ENCODE results near the gene CWC27. TPM values are rescaled to one million over a fixed set of nuclear protein-coding genes. Genes with fewer than 3 reads are reported as not detected.

CWC27 gene
- total RNA-seq, 1 experiment from 2014 or later: 12.6 TPM

DNA sequence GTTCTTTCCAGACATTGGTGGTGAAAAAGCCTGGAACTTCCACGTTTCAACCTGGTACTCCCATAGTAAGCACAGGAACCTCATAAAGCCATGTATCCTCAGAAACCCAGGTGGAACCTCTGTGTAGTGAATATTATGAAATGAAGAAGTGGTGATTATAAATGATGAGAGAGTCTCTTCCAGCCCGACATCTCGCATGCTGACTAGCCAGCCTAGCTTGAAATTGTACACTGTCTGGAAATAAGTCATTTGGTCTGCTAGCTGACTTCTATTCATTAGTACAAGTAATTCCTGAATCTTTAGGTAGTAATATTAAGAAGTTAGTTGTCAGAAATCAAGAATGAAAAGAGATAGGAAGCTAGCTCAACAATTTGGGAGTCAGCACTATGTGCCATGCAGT is 203.3 kb downstream of the CWC27 start:
- H3F3A ChIP-seq (ENCODE audit: low read length, unreplicated experiment): no peaks in the 10 kb centered on the region
- TF ChIP-seq EZH2 (IDR thresholded peaks at IDR 0.05; ENCODE audit: low read length, unreplicated experiment) (no peak), EZH2phosphoT487 (IDR thresholded peaks at IDR 0.05; ENCODE audit: borderline replicate concordance, low read length) (no peak)
- TF ChIP-seq, protein P1, sequence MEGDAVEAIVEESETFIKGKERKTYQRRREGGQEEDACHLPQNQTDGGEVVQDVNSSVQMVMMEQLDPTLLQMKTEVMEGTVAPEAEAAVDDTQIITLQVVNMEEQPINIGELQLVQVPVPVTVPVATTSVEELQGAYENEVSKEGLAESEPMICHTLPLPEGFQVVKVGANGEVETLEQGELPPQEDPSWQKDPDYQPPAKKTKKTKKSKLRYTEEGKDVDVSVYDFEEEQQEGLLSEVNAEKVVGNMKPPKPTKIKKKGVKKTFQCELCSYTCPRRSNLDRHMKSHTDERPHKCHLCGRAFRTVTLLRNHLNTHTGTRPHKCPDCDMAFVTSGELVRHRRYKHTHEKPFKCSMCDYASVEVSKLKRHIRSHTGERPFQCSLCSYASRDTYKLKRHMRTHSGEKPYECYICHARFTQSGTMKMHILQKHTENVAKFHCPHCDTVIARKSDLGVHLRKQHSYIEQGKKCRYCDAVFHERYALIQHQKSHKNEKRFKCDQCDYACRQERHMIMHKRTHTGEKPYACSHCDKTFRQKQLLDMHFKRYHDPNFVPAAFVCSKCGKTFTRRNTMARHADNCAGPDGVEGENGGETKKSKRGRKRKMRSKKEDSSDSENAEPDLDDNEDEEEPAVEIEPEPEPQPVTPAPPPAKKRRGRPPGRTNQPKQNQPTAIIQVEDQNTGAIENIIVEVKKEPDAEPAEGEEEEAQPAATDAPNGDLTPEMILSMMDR (conservative IDR thresholded peaks at IDR 0.05; ENCODE audit: low read depth, low read length): no peak
- no peak overlapping the region for H2AFZ ChIP-seq (ENCODE audit: low read length)
- POLR2A ChIA-PET (ENCODE audit: unreplicated experiment): no interaction called here
- H3K27me3 ChIP-seq (ENCODE audit: low read length): no peaks in the 10 kb centered on the region
- no peaks in the 10 kb centered on the region for H3K4me1 ChIP-seq (ENCODE audit: insufficient read depth, low read length)
- H3K4me3 ChIP-seq (ENCODE audit: low read length): no peak overlapping the region
- intact Hi-C loops (cut with micrococcal nuclease): no loop called here
- H3K9ac ChIP-seq (ENCODE audit: low read length): no peak overlapping the region
- BruUV-seq (replicated peaks): no TSS peak
- no peaks in the 10 kb centered on the region for H3K9me2 ChIP-seq (replicated peaks; ENCODE audit: low read length)
- no peaks in the 10 kb centered on the region for H3K9me3 ChIP-seq (ENCODE audit: low read length)
- no peak for DNase-seq
- CTCF ChIA-PET: no interaction called here
- no peaks in the 10 kb centered on the region for H3K79me2 ChIP-seq (ENCODE audit: low read length)
- no peak for ATAC-seq
- H4K20me1 ChIP-seq (ENCODE audit: low read length): no peaks in the 10 kb centered on the region
- no peak overlapping the region for H3K4me2 ChIP-seq (ENCODE audit: low read length)
- H3K27ac ChIP-seq (ENCODE audit: low read length): no peak overlapping the region
- no peaks in the 10 kb centered on the region for H3K36me3 ChIP-seq (ENCODE audit: low read depth, low read length)

- POLR2A ChIA-PET (ENCODE audit: unreplicated experiment): no interaction called here
- H4K20me1 ChIP-seq (ENCODE audit: low read length): no peaks in the 10 kb centered on the region
- H2AFZ ChIP-seq (ENCODE audit: low read length): no peak overlapping the region
- H3K4me2 ChIP-seq (ENCODE audit: low read length): no peak overlapping the region
- CTCF ChIA-PET: no interaction called here
- H3K36me3 ChIP-seq (ENCODE audit: low read depth, low read length): no peaks in the 10 kb centered on the region
- H3K9me2 ChIP-seq (replicated peaks; ENCODE audit: low read length): no peaks in the 10 kb centered on the region
- H3K27ac ChIP-seq (ENCODE audit: low read length): no peak overlapping the region
- TF ChIP-seq EZH2phosphoT487 (IDR thresholded peaks at IDR 0.05; ENCODE audit: borderline replicate concordance, low read length) (no peak), EZH2 (IDR thresholded peaks at IDR 0.05; ENCODE audit: low read length, unreplicated experiment) (no peak)
- TF ChIP-seq, protein P1 (conservative IDR thresholded peaks at IDR 0.05; ENCODE audit: low read depth, low read length): no peak
- no peak for DNase-seq
- intact Hi-C loops (cut with micrococcal nuclease): no loop called here
- no peak overlapping the region for H3K9ac ChIP-seq (ENCODE audit: low read length)
- H3K4me3 ChIP-seq (ENCODE audit: low read length): no peak overlapping the region
- ATAC-seq: no peak
- H3F3A ChIP-seq (ENCODE audit: low read length, unreplicated experiment): no peaks in the 10 kb centered on the region
- BruUV-seq (replicated peaks): no TSS peak
- no peaks in the 10 kb centered on the region for H3K27me3 ChIP-seq (ENCODE audit: low read length)
- no peaks in the 10 kb centered on the region for H3K79me2 ChIP-seq (ENCODE audit: low read length)
- H3K9me3 ChIP-seq (ENCODE audit: low read length): no peaks in the 10 kb centered on the region
- no peaks in the 10 kb centered on the region for H3K4me1 ChIP-seq (ENCODE audit: insufficient read depth, low read length)
Observed at GRCh38 chr5:64972591-64972990, 203.9 kb downstream of the CWC27 start.

- no TSS peak for BruUV-seq (replicated peaks)
- intact Hi-C loops (cut with micrococcal nuclease): no loop called here
- CTCF ChIA-PET: no interaction called here
Observed at GRCh38 chr5:64973215-64973614, 204.5 kb downstream of the CWC27 start.

More at GRCh38 chr5:64973215-64973614, 204.5 kb downstream of the CWC27 start:
- Histone ChIP-seq H2AFZ (ENCODE audit: low read length) (no peak overlapping the region), H3K27me3 (ENCODE audit: low read length) (no peaks in the 10 kb centered on the region), H3F3A (ENCODE audit: low read length, unreplicated experiment) (no peaks in the 10 kb centered on the region), H3K9me2 (replicated peaks; ENCODE audit: low read length) (no peaks in the 10 kb centered on the region), H3K4me3 (ENCODE audit: low read length) (no peak overlapping the region), H3K9me3 (ENCODE audit: low read length) (no peaks in the 10 kb centered on the region), H4K20me1 (ENCODE audit: low read length) (no peaks in the 10 kb centered on the region), H3K36me3 (ENCODE audit: low read depth, low read length) (no peaks in the 10 kb centered on the region), H3K4me2 (ENCODE audit: low read length) (no peak overlapping the region), H3K9ac (ENCODE audit: low read length) (no peak overlapping the region), H3K27ac (ENCODE audit: low read length) (no peak overlapping the region), H3K4me1 (ENCODE audit: insufficient read depth, low read length) (no peaks in the 10 kb centered on the region), H3K79me2 (ENCODE audit: low read length) (no peaks in the 10 kb centered on the region)
- DNase-seq: no peak
- POLR2A ChIA-PET (ENCODE audit: unreplicated experiment): no interaction called here
- no peak for ATAC-seq
- no peak for TF ChIP-seq EZH2 (IDR thresholded peaks at IDR 0.05; ENCODE audit: low read length, unreplicated experiment)
- TF ChIP-seq, protein P1 (conservative IDR thresholded peaks at IDR 0.05; ENCODE audit: low read depth, low read length): no peak
- TF ChIP-seq EZH2phosphoT487 (IDR thresholded peaks at IDR 0.05; ENCODE audit: borderline replicate concordance, low read length): no peak

Data from PC-3 (cell line).